Subcutaneous abdominal adipose tissue (tissue), 5 donors: ENCODE data around the gene FGF22.

Source experiments
- H3K27ac ChIP-seq: one replicate; pipeline ENCODE4 v1.7.0; 2013; ENCODE audit warnings: low read depth, mild to moderate bottlenecking, inconsistent platforms, low read length, moderate library complexity
- H3K27me3 ChIP-seq, 5 donors: one replicate each; pipeline ENCODE4 v1.7.0; 2013; ENCODE audit warnings: low read length in 5 of 5, inconsistent platforms in 1 of 5; ENCODE audit not compliant: control insufficient read depth in 5 of 5, insufficient read depth in 4 of 5
- H3K36me3 ChIP-seq, 5 donors: one replicate each; pipeline ENCODE4 v1.7.0; 2013; ENCODE audit warnings: low read length in 5 of 5; ENCODE audit not compliant: control insufficient read depth in 5 of 5, insufficient read depth in 5 of 5
- H3K4me1 ChIP-seq, 5 donors: one replicate each; pipeline ENCODE4 v1.7.0; 2013; ENCODE audit warnings: low read length in 5 of 5, mild to moderate bottlenecking in 3 of 5, moderate library complexity in 1 of 5; ENCODE audit not compliant: control insufficient read depth in 5 of 5, insufficient read depth in 5 of 5
- H3K4me3 ChIP-seq, 5 donors: one replicate each; pipeline ENCODE4 v1.7.0; 2013; ENCODE audit warnings: low read length in 5 of 5, low read depth in 1 of 5
- H3K9ac ChIP-seq, 5 donors: one replicate each; pipeline ENCODE4 v1.7.0; 2013; ENCODE audit warnings: low read length in 5 of 5, mild to moderate bottlenecking in 4 of 5, moderate library complexity in 3 of 5
- H3K9me3 ChIP-seq, 5 donors: one replicate each; pipeline ENCODE4 v1.7.0; 2013; ENCODE audit warnings: low read length in 5 of 5; ENCODE audit not compliant: control insufficient read depth in 5 of 5
- donor health status: healthy.
- donor health status: healthy.
- donor health status: healthy.
- donor health status: healthy.
- donor health status: healthy.

FGF22 gene

GRCh38 chr19:607301-608154 is 32.2 kb upstream of the FGF22 start:
- peaks cover 0 to 20% (median 9%) of the 10 kb centered on the region in 5 donors for H3K27me3 ChIP-seq
- no peaks in the 10 kb centered on the region for H3K36me3 ChIP-seq
- H3K4me1 ChIP-seq = peaks cover 0 to 25% (median 9%) of the 10 kb centered on the region in 5 donors
- no peak overlapping the region for H3K4me3 ChIP-seq
- no peak overlapping the region for H3K9ac ChIP-seq
- H3K27ac ChIP-seq = no peak overlapping the region
- no peaks in the 10 kb centered on the region for H3K9me3 ChIP-seq

DNA sequence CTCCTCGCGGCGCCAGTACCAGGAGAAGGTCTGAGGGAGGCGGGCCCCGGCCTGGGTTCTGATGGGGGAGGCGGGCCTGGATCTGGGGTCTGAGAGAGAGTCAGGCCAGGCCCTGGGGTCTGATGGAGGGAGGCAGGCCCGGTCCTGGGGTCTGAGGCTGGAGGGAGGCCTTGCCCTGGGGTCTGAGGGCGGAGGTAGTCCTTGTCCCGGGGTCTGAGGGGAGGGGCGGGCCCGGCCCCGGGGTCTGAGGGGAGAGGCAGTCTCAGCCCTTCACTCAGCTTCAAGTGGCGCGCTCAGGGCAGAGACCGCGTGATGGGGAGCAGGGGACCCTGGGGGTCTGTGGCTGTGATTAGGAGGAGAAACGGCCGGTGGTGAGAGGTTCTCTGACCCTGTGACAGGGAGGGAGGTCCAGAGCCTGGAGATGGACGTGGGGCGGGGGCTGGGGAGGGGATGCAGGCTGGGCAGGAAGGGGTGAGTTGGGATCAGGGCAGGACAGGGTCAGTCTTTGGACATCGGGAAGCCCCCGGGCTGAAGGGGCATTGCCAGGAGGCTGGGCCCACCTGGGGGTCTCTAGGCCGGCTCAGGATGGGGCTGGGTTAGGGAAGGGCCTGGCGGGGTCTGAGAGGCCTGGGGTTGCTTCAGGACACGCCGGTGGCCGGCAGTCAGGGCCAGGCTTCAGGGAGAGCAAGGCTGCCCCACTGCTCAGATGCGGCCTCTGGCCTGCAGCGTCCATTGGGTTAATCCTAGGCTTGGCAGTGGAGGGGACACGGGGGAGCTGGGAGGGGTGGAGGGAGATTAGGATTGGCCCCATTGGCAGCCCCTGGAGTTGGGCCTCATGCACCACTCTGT is 31.3 kb upstream of the FGF22 start:
- H3K27ac ChIP-seq = no peak overlapping the region

DNA sequence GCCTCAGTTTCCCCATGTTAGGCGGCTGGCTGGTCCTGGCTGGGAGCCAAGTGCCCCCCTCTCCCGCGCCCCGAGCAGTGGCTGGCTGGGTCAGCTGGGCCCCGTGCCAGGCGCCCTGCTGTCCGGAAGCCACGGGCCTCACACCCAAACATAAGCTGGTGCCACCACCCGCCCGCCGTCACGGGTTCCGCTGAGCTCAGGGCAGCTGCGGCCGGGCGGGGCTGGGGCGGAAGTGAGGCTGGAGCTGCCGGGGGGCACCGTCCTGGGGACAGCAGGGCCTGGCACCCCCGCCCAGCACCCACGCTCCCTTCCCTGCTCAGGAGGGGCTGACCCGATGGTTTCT is 30.7 kb upstream of the FGF22 start:
- H3K27ac ChIP-seq = no peak overlapping the region
- H3K9ac ChIP-seq = no peak overlapping the region
- peaks cover 0 to 25% (median 9%) of the 10 kb centered on the region in 5 donors for H3K4me1 ChIP-seq

More for the DNA sequence above, 31.3 kb upstream of the FGF22 start:
- Histone ChIP-seq H3K4me1 (peaks cover 0 to 25% (median 9%) of the 10 kb centered on the region in 5 donors), H3K27me3 (peaks cover 3 to 23% (median 9%) of the 10 kb centered on the region in 5 donors), H3K9me3 (no peaks in the 10 kb centered on the region), H3K36me3 (no peaks in the 10 kb centered on the region), H3K4me3 (no peak overlapping the region), H3K9ac (no peak overlapping the region)

GRCh38 chr19:610071-610800 is 29.4 kb upstream of the FGF22 start:
- H3K27ac ChIP-seq = no peak overlapping the region
- H3K4me3 ChIP-seq = peak overlapping the region in 2 of 5 donors; percentile 33 to 43
- peaks cover 3 to 28% (median 15%) of the 10 kb centered on the region in 5 donors for H3K27me3 ChIP-seq
- H3K9ac ChIP-seq = peak overlapping the region in 2 of 5 donors; percentile 12 to 48
- H3K4me1 ChIP-seq = peaks cover 0 to 25% (median 9%) of the 10 kb centered on the region in 5 donors
- H3K9me3 ChIP-seq = no peaks in the 10 kb centered on the region
- H3K36me3 ChIP-seq = no peaks in the 10 kb centered on the region

More for the DNA sequence above, 30.7 kb upstream of the FGF22 start:
- Histone ChIP-seq H3K36me3 (no peaks in the 10 kb centered on the region), H3K4me3 (no peak overlapping the region), H3K27me3 (peaks cover 3 to 23% (median 9%) of the 10 kb centered on the region in 5 donors), H3K9me3 (no peaks in the 10 kb centered on the region)

DNA sequence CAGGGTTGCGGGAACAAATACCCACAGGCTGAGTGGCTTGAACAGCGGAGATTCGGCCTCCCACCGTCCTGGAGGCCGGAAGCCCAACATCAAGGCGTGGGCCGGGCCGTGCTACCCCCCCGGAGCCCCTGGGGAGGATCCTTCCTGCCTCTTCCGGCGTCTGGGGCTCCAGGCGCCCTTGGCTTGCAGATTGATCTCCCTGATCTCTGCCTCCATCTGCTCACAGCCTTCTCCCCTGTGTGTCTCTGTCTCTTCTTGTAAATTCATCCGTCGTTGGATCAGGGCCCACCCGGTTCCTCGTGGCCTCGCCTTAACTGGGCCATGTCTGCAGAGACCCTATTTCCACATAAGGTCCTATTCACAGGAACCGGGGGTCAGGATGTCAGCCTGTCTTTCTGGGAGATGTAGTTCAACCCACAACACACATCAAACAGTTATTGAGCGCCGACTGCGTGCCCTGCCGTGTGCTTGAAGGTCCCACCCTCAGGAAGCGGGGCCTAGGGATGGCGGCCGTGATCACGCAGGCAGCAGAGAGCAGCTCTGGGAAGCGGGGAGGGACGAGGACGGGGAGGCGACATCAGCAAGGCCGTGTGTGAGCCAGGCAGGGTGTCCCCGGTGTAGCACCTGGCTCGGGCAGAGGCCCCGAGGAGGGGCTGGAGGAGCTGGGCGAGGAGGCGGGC is 28.7 kb upstream of the FGF22 start:
- H3K27ac ChIP-seq = no peak overlapping the region
- peak overlapping the region in 2 of 5 donors; percentile 12 to 48 for H3K9ac ChIP-seq

GRCh38 chr19:611481-611868 is 28.2 kb upstream of the FGF22 start:
- Histone ChIP-seq H3K4me1 (peaks cover 0 to 28% (median 9%) of the 10 kb centered on the region in 5 donors), H3K27me3 (peaks cover 3 to 28% (median 19%) of the 10 kb centered on the region in 5 donors), H3K4me3 (no peak overlapping the region), H3K9me3 (no peaks in the 10 kb centered on the region), H3K9ac (no peak overlapping the region), H3K27ac (no peak overlapping the region), H3K36me3 (no peaks in the 10 kb centered on the region)

More for the DNA sequence above, 28.7 kb upstream of the FGF22 start:
- Histone ChIP-seq H3K4me3 (peak overlapping the region in 3 of 5 donors; percentile 29 to 43 (median 33)), H3K9me3 (no peaks in the 10 kb centered on the region), H3K36me3 (no peaks in the 10 kb centered on the region), H3K4me1 (peaks cover 0 to 28% (median 9%) of the 10 kb centered on the region in 5 donors), H3K27me3 (peaks cover 3 to 28% (median 19%) of the 10 kb centered on the region in 5 donors)

DNA sequence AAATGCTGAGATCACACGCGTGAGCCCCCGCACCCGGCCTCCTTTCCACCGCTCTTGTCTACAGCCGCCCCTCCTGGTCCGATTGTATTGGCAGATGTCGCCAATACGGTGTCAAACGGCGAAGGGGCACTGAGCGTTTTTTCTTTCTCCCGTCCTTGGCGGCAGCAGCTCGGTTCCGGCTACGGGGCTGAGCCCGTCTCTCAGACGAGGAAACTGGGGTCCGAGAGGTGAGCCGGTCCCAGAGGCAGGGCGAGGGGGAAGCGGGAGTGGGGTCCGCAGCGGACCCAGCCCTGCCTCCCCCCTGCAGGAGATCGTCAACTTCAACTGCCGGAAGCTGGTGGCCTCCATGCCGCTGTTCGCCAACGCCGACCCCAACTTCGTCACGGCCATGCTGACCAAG is 26.7 kb upstream of the FGF22 start:
- Histone ChIP-seq H3K27me3 (peaks cover 0 to 28% (median 18%) of the 10 kb centered on the region in 5 donors), H3K27ac (no peak overlapping the region), H3K36me3 (peaks cover 0 to 8% (median 7%) of the 10 kb centered on the region in 5 donors), H3K9ac (no peak overlapping the region), H3K4me3 (no peak overlapping the region), H3K9me3 (no peaks in the 10 kb centered on the region), H3K4me1 (peaks cover 0 to 28% (median 9%) of the 10 kb centered on the region in 5 donors)

- Histone ChIP-seq H3K9me3 (no peaks in the 10 kb centered on the region), H3K27me3 (peaks cover 0 to 31% (median 21%) of the 10 kb centered on the region in 5 donors), H3K9ac (no peak overlapping the region), H3K27ac (no peak overlapping the region), H3K4me1 (peaks cover 0 to 20% (median 9%) of the 10 kb centered on the region in 5 donors), H3K4me3 (no peak overlapping the region), H3K36me3 (peaks cover 0 to 18% (median 17%) of the 10 kb centered on the region in 5 donors)
Measured at GRCh38 chr19:613732-614567, 25.7 kb upstream of the FGF22 start.
